Type B pancreatic cell (in vitro differentiated cells): ENCODE results near the gene FURIN. TPM values are rescaled to one million over a fixed set of nuclear protein-coding genes. Genes with fewer than 3 reads are reported as not detected.

Experiments used
- DNase-seq: peaks from one replicate; pipeline ENCODE4 v3.0.0; 2021; ENCODE audit warnings: mixed read lengths; ENCODE audit not compliant: unreplicated experiment; ENCODE audit errors: extremely low spot score
- H3K27ac Mint-ChIP-seq: 2 replicates; pipeline ENCODE4 v1.8.0; 2021; ENCODE audit warnings: mild to moderate bottlenecking, mixed read lengths
- H3K27me3 Mint-ChIP-seq: 2 replicates; pipeline ENCODE4 v1.8.0; 2021; ENCODE audit warnings: mixed read lengths
- H3K36me3 Mint-ChIP-seq: 2 replicates; pipeline ENCODE4 v1.8.0; 2021; ENCODE audit warnings: mixed read lengths
- H3K4me1 Mint-ChIP-seq: one replicate; pipeline ENCODE4 v1.8.0; 2021; ENCODE audit warnings: mixed read lengths; ENCODE audit not compliant: unreplicated experiment
- H3K4me3 Mint-ChIP-seq: 2 replicates; pipeline ENCODE4 v1.8.0; 2021; ENCODE audit warnings: mild to moderate bottlenecking, mixed read lengths
- H3K9me3 Mint-ChIP-seq: 2 replicates; pipeline ENCODE4 v1.8.0; 2021; ENCODE audit warnings: mixed read lengths
- CTCF ChIP-seq: fragments of 200-600 bp; sonication (generic); conservative IDR thresholded peaks from 2 replicates; pipeline ENCODE4 v1.5.0; 2021; ENCODE audit warnings: antibody characterized with exemption, mild to moderate bottlenecking
- total RNA-seq: library from RNA; stranded (reverse); gene quantifications from 2 replicates; pipeline ENCODE4 v1.2.1, GENCODE V29; 2021; ENCODE audit warnings: low replicate concordance

The FURIN gene
- total RNA-seq, 1 donor from 2014 or later, result 37.7 TPM

GRCh38 chr15:90915808-90916440 lies 47.5 kb downstream of the FURIN start:
- Mint-ChIP-seq H3K9me3 (no peaks in the 10 kb centered on the region), H3K4me3 (no peak overlapping the region), H3K27me3 (no peaks in the 10 kb centered on the region), H3K4me1 (no peaks in the 10 kb centered on the region), H3K36me3 (peaks cover 12% of the 10 kb centered on the region), H3K27ac (no peak overlapping the region)
- DNase-seq, result no peak
- no peak for TF ChIP-seq CTCF

- Mint-ChIP-seq H3K9me3 (no peaks in the 10 kb centered on the region), H3K36me3 (peaks cover 12% of the 10 kb centered on the region), H3K4me1 (no peaks in the 10 kb centered on the region), H3K27me3 (no peaks in the 10 kb centered on the region), H3K27ac (no peak overlapping the region), H3K4me3 (no peak overlapping the region)
- no peak for DNase-seq
- no peak for TF ChIP-seq CTCF
Observed at GRCh38 chr15:90916461-90916860, 48.1 kb downstream of the FURIN start.

GRCh38 chr15:90917569-90917968 lies 49.2 kb downstream of the FURIN start:
- no peaks in the 10 kb centered on the region for H3K27me3 Mint-ChIP-seq
- H3K36me3 Mint-ChIP-seq, result peaks cover 12% of the 10 kb centered on the region
- no peak for DNase-seq
- no peak overlapping the region for H3K27ac Mint-ChIP-seq
- H3K4me1 Mint-ChIP-seq, result no peaks in the 10 kb centered on the region
- TF ChIP-seq CTCF, result no peak
- H3K9me3 Mint-ChIP-seq, result no peaks in the 10 kb centered on the region
- no peak overlapping the region for H3K4me3 Mint-ChIP-seq

GRCh38 chr15:90918034-90918788 lies 49.8 kb downstream of the FURIN start:
- TF ChIP-seq CTCF, result no peak
- Mint-ChIP-seq H3K27ac (no peak overlapping the region), H3K4me3 (no peak overlapping the region), H3K4me1 (no peaks in the 10 kb centered on the region), H3K9me3 (no peaks in the 10 kb centered on the region), H3K36me3 (peaks cover 12% of the 10 kb centered on the region), H3K27me3 (no peaks in the 10 kb centered on the region)
- DNase-seq, result no peak

GRCh38 chr15:90918835-90919234 lies 50.4 kb downstream of the FURIN start:
- DNase-seq, result no peak
- Mint-ChIP-seq H3K36me3 (peaks cover 12% of the 10 kb centered on the region), H3K27me3 (no peaks in the 10 kb centered on the region), H3K27ac (no peak overlapping the region), H3K4me1 (no peaks in the 10 kb centered on the region), H3K4me3 (no peak overlapping the region), H3K9me3 (no peaks in the 10 kb centered on the region)
- no peak for TF ChIP-seq CTCF
